Measurements from ENCODE around the gene HCFC1.
A peak's percentile ranks its signal among the peaks of the same experiment; 100 is the strongest.

The HCFC1 gene

GRCh38 chrX:153937056-153937455 is 34.6 kb downstream of the HCFC1 start:
- no peak for DNase-seq

- no peak for DNase-seq
These were observed 36.2 kb downstream of the HCFC1 start for GRCh38 chrX:153935326-153935851.

GRCh38 chrX:153934762-153935325 is 36.8 kb downstream of the HCFC1 start, which contains the start of gene NAA10:
TSS of gene NAA10 (minus strand) at chrX:153935037. CDS start at chrX:153934904, 133 bp downstream.
- DNase-seq: peak; percentile 46 to 86

- DNase-seq: no peak
These were observed 37.4 kb downstream of the HCFC1 start for GRCh38 chrX:153934148-153934761.

- no peak for DNase-seq
These were observed 37.9 kb downstream of the HCFC1 start for GRCh38 chrX:153933748-153934147.

GRCh38 chrX:153932220-153932915 is 39.2 kb downstream of the HCFC1 start:
- DNase-seq: no peak

- no peak for DNase-seq
These were observed 39.9 kb downstream of the HCFC1 start for GRCh38 chrX:153931748-153932147.

GRCh38 chrX:153931151-153931550 is 40.5 kb downstream of the HCFC1 start:
- no peak for DNase-seq

- DNase-seq: no peak
These were observed 41.4 kb downstream of the HCFC1 start for GRCh38 chrX:153930011-153930910.

GRCh38 chrX:153929576-153929975 is 42.0 kb downstream of the HCFC1 start:
- DNase-seq: no peak

- no peak for DNase-seq
These were observed 42.8 kb downstream of the HCFC1 start for GRCh38 chrX:153928846-153929245.

GRCh38 chrX:153927922-153928760 is 43.5 kb downstream of the HCFC1 start:
- peak; percentile 98 to 100 for DNase-seq

GRCh38 chrX:153927672-153927921 is 44.0 kb downstream of the HCFC1 start:
- DNase-seq: no peak

- no peak for DNase-seq
These were observed 44.6 kb downstream of the HCFC1 start for GRCh38 chrX:153926858-153927671.

GRCh38 chrX:153926552-153926857 is 45.1 kb downstream of the HCFC1 start:
- no peak for DNase-seq

GRCh38 chrX:153925739-153926551 is 45.7 kb downstream of the HCFC1 start, which contains the start of gene ARHGAP4:
TSS of gene ARHGAP4 (minus strand) at chrX:153926264. CDS start at chrX:153926202, 62 bp downstream.
- no peak for DNase-seq

- DNase-seq: no peak
These were observed 46.3 kb downstream of the HCFC1 start for GRCh38 chrX:153925387-153925738.

GRCh38 chrX:153924149-153924861 is 47.3 kb downstream of the HCFC1 start:
- DNase-seq: no peak

GRCh38 chrX:153922932-153923857 is 48.4 kb downstream of the HCFC1 start:
- no peak for DNase-seq
